Effector memory CD4-positive, alpha-beta T cell (primary cell): ENCODE results near the gene PSMA8.
"Not testable (repeated sequence)": the region's sequence is repeated elsewhere in the genome, so short reads cannot be mapped to it uniquely, and the experiment has no call there.

Source experiments
- DNase-seq, 3 donors: peaks; one replicate each; pipeline ENCODE4 v3.0.0-alpha.2; 2020
- H3K27ac ChIP-seq: 2 replicates; pipeline ENCODE4 v1.7.0; 2013; ENCODE audit warnings: mild to moderate bottlenecking, low read length, moderate library complexity; ENCODE audit not compliant: insufficient read depth, poor library complexity, severe bottlenecking
- H3K27me3 ChIP-seq: replicated peaks from 2 replicates; pipeline ENCODE4 v1.7.0; 2013; ENCODE audit warnings: mild to moderate bottlenecking, low read length; ENCODE audit not compliant: insufficient read depth, control insufficient read depth, poor library complexity, severe bottlenecking
- H3K36me3 ChIP-seq: 2 replicates; pipeline ENCODE4 v1.7.0; 2013; ENCODE audit warnings: mild to moderate bottlenecking, low read length, moderate library complexity; ENCODE audit not compliant: control insufficient read depth, insufficient read depth
- H3K4me1 ChIP-seq: 2 replicates; pipeline ENCODE4 v1.7.0; 2013; ENCODE audit warnings: low read length, mild to moderate bottlenecking; ENCODE audit not compliant: control insufficient read depth, insufficient read depth, poor library complexity, severe bottlenecking
- H3K4me3 ChIP-seq: 2 replicates; pipeline ENCODE4 v1.7.0; 2013; ENCODE audit warnings: low read length, low read depth, mild to moderate bottlenecking; ENCODE audit not compliant: insufficient read depth, poor library complexity, severe bottlenecking
- H3K9me3 ChIP-seq: 2 replicates; pipeline ENCODE4 v1.7.0; 2013; ENCODE audit warnings: mild to moderate bottlenecking, low read length, moderate library complexity; ENCODE audit not compliant: control insufficient read depth

The PSMA8 gene

GRCh38 chr18:26103579-26103978, 30.1 kb upstream of the PSMA8 start:
- no peak overlapping the region for H3K27ac ChIP-seq
- no peaks in the 10 kb centered on the region for H3K9me3 ChIP-seq
- H3K27me3 ChIP-seq: no peaks in the 10 kb centered on the region
- H3K4me3 ChIP-seq: no peak overlapping the region
- peak in 1 of 3 donors; percentile 10 for DNase-seq
- H3K4me1 ChIP-seq: no peaks in the 10 kb centered on the region
- H3K36me3 ChIP-seq: no peaks in the 10 kb centered on the region

DNA sequence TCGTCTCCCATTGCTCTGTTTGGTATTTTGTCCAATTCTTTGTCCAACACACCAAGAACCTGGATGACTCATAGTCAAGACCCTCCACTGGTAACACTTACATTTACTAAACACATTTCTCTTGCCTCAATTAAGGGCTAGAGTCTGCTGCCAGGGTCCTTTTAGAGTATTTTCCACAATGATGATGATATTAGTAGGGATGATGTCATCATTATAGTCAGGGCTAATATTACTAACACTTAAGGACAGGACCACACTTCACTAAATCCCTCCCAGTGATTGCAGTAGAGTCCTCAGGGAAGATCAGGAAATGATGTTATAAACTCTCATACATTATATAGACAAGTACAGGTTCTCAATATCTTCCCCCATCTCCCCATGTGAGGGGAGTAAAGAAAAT, 29.6 kb upstream of the PSMA8 start:
- H3K27ac ChIP-seq: no peak overlapping the region
- no peaks in the 10 kb centered on the region for H3K27me3 ChIP-seq
- H3K4me3 ChIP-seq: no peak overlapping the region
- H3K36me3 ChIP-seq: no peaks in the 10 kb centered on the region
- H3K4me1 ChIP-seq: no peaks in the 10 kb centered on the region
- H3K9me3 ChIP-seq: no peaks in the 10 kb centered on the region
- DNase-seq: no peak

DNA sequence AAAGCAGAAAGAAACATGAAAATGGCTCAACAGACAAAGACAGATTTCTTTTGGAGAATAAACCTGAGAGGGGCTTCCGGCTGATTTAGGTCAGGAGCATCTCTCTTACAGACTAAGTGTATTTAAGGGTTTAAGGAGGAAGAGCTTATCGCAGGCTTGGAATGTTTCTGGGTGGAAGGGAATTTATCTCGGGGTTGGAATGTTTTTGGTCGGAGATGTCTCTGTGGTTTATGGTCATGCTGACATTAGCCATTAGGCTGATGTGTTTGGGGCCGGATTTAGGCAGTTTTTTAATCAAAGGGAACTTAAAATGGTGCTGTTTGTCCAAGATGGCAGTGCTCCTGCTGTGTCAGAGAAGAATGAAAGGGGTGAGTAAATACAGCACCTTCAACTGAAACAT, 14.4 kb upstream of the PSMA8 start:
- no peak overlapping the region for H3K4me3 ChIP-seq
- H3K27me3 ChIP-seq: no peaks in the 10 kb centered on the region
- no peak for DNase-seq
- H3K36me3 ChIP-seq: no peaks in the 10 kb centered on the region
- H3K9me3 ChIP-seq: no peaks in the 10 kb centered on the region
- H3K27ac ChIP-seq: no peak overlapping the region
- no peaks in the 10 kb centered on the region for H3K4me1 ChIP-seq

- Histone ChIP-seq H3K4me1 (no peaks in the 10 kb centered on the region), H3K9me3 (no peaks in the 10 kb centered on the region), H3K27ac (no peak overlapping the region), H3K27me3 (no peaks in the 10 kb centered on the region), H3K4me3 (no peak overlapping the region), H3K36me3 (no peaks in the 10 kb centered on the region)
- DNase-seq: no peak
Observed at GRCh38 chr18:26121476-26121875, 12.2 kb upstream of the PSMA8 start.

GRCh38 chr18:26121994-26122393, 11.7 kb upstream of the PSMA8 start:
- DNase-seq, H3K27me3 ChIP-seq, H3K4me1 ChIP-seq, H3K36me3 ChIP-seq, H3K9me3 ChIP-seq, H3K27ac ChIP-seq, H3K4me3 ChIP-seq: not testable (repeated sequence)

DNA sequence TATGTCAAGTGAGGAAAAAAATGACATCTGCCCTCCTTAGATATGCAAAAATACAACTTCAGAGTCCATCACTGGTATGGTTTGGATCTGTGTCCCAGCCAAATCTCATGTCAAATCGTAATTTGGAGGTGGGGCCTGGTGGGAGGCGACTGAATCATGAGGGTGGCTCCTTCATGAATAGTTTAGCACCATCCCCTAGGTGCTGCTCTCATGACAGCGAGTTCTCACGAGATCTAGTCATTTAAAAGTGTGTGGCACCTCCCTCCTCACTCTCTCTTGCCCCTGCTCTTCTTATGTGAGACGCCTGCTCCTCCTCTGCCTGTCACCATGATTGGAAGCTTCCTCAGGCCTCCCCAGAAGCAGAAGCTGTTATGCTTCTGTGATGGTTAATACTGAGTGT, 5.9 kb upstream of the PSMA8 start:
- Histone ChIP-seq H3K27me3 (no peaks in the 10 kb centered on the region), H3K27ac (no peak overlapping the region), H3K9me3 (no peaks in the 10 kb centered on the region), H3K4me3 (no peak overlapping the region), H3K4me1 (no peaks in the 10 kb centered on the region), H3K36me3 (no peaks in the 10 kb centered on the region)
- no peak for DNase-seq

DNA sequence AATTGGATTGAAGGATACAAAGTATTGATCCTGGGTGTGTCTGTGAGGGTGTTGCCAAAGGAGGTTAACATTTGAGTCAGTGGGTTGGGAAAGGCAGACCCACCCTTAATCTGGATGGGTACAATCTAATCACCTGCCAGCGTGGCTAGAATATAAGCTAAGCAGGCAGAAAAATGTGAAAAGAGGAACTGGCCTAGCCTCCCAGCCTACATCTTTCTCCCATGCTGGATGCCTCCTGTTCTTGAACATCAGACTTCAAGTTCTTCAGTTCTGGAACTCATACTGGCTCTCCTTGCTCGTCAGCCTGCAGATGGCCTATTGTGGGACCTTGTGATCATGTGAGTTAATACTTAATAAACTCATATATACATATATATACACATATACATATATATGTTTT, 5.5 kb upstream of the PSMA8 start:
- not testable (repeated sequence) for H3K9me3 ChIP-seq

GRCh38 chr18:26134107-26134506, 438 bp downstream of the PSMA8 start:
- Histone ChIP-seq H3K36me3 (no peaks in the 10 kb centered on the region), H3K9me3 (no peaks in the 10 kb centered on the region), H3K27ac (peak overlapping the region; percentile 53), H3K27me3 (no peaks in the 10 kb centered on the region), H3K4me3 (peak overlapping the region; percentile 25), H3K4me1 (no peaks in the 10 kb centered on the region)
- no peak for DNase-seq

More for the DNA sequence above, 5.5 kb upstream of the PSMA8 start:
- not testable (repeated sequence) for H3K36me3 ChIP-seq, DNase-seq, H3K4me3 ChIP-seq, H3K27me3 ChIP-seq, H3K4me1 ChIP-seq, H3K27ac ChIP-seq

DNA sequence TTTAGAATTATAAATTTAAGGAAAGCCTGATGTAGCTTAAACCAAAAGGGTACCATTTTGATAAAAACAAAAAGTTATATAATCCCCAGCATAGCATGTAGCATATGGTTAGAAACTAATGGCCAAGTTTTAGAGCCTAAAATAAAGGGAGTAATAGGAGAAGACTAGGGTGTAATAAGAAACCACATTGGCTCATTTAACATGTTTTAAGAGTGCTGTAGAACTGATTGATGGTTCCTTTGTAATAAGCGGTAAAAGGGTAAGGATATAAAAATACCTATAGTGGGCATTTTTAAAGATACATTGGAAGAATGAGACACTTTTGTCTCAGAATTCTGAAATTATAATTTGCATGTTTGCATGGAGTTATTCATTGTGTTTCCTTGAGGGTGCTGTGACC, 1.9 kb downstream of the PSMA8 start:
- H3K27me3 ChIP-seq: no peaks in the 10 kb centered on the region
- DNase-seq: no peak
- no peak overlapping the region for H3K4me3 ChIP-seq
- H3K36me3 ChIP-seq: no peaks in the 10 kb centered on the region
- H3K4me1 ChIP-seq: no peaks in the 10 kb centered on the region
- no peaks in the 10 kb centered on the region for H3K9me3 ChIP-seq
- H3K27ac ChIP-seq: no peak overlapping the region

DNA sequence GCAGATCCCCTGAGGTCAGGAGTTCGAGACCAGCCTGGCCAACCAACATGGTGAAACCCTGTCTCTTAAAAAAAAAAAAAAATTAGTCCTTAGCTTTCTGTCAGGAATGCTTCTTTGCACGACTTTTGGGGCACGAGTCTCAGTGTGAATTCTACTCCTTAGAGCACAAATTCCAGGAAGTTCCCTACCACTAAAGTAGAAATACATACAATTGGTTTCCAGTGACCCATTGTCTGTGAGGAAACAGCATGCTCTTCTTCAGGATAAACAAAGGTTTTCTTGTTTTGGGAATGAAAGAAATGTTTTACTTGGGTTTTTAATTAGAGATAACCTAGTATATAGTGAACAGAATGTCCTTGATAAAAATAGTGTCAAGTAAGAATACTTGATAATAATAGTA, 23.7 kb downstream of the PSMA8 start:
- H3K36me3 ChIP-seq: no peaks in the 10 kb centered on the region
- DNase-seq: no peak
- H3K4me3 ChIP-seq: no peak overlapping the region
- H3K4me1 ChIP-seq: no peaks in the 10 kb centered on the region
- no peaks in the 10 kb centered on the region for H3K9me3 ChIP-seq
- H3K27ac ChIP-seq: no peak overlapping the region
- no peaks in the 10 kb centered on the region for H3K27me3 ChIP-seq

GRCh38 chr18:26159353-26159752, 25.7 kb downstream of the PSMA8 start:
- Histone ChIP-seq H3K36me3 (no peaks in the 10 kb centered on the region), H3K4me3 (no peak overlapping the region), H3K27me3 (no peaks in the 10 kb centered on the region), H3K4me1 (no peaks in the 10 kb centered on the region), H3K27ac (no peak overlapping the region), H3K9me3 (no peaks in the 10 kb centered on the region)
- no peak for DNase-seq
